DMS53 treated with DMSO at 0.1 percent for 48 hours (cell line): ENCODE results near the gene DIAPH1.
"Not testable (repeated sequence)": the region's sequence is repeated elsewhere in the genome, so short reads cannot be mapped to it uniquely, and the experiment has no call there.

Experiments used
- DNase-seq: peaks from one replicate; lab custom pipeline; 2025; ENCODE audit not compliant: unreplicated experiment; lab: John Stamatoyannopoulos, UW

Gene DIAPH1

GRCh38 chr5:141613344-141613743, 5.5 kb downstream of the DIAPH1 start:
- no peak for DNase-seq

GRCh38 chr5:141611289-141611688, 7.5 kb downstream of the DIAPH1 start:
- DNase-seq, result no peak

GRCh38 chr5:141609921-141610320, 8.9 kb downstream of the DIAPH1 start:
- not testable (repeated sequence) for DNase-seq

- DNase-seq, result no peak
Measured at GRCh38 chr5:141609044-141609443, 9.8 kb downstream of the DIAPH1 start.

GRCh38 chr5:141608557-141608956, 10.2 kb downstream of the DIAPH1 start:
- no peak for DNase-seq

- no peak for DNase-seq
Measured at GRCh38 chr5:141608046-141608445, 10.8 kb downstream of the DIAPH1 start.

- DNase-seq, result no peak
Measured at GRCh38 chr5:141605523-141606277, 13.1 kb downstream of the DIAPH1 start.

- no peak for DNase-seq
Measured at GRCh38 chr5:141603923-141604717, 14.7 kb downstream of the DIAPH1 start.

GRCh38 chr5:141602606-141603005, 16.2 kb downstream of the DIAPH1 start:
- no peak for DNase-seq

- DNase-seq, result no peak
Measured at GRCh38 chr5:141598391-141599345, 20.1 kb downstream of the DIAPH1 start.

GRCh38 chr5:141597814-141598213, 21.0 kb downstream of the DIAPH1 start:
- DNase-seq, result no peak

GRCh38 chr5:141597394-141597793, 21.4 kb downstream of the DIAPH1 start:
- peak; percentile 2 for DNase-seq

GRCh38 chr5:141596867-141597266, 21.9 kb downstream of the DIAPH1 start:
- DNase-seq, result no peak

GRCh38 chr5:141590127-141590526, 28.7 kb downstream of the DIAPH1 start:
- no peak for DNase-seq

GRCh38 chr5:141586246-141586645, 32.6 kb downstream of the DIAPH1 start:
- DNase-seq, result no peak

- DNase-seq, result no peak
Measured at GRCh38 chr5:141585594-141585993, 33.2 kb downstream of the DIAPH1 start.

- no peak for DNase-seq
Measured at GRCh38 chr5:141574122-141574510, 44.7 kb downstream of the DIAPH1 start.

- no peak for DNase-seq
Measured at GRCh38 chr5:141573489-141574121, 45.2 kb downstream of the DIAPH1 start.

GRCh38 chr5:141570655-141571054, 48.1 kb downstream of the DIAPH1 start:
- DNase-seq, result no peak

- peak; percentile 11 for DNase-seq
Measured at GRCh38 chr5:141567513-141568117, 51.2 kb downstream of the DIAPH1 start.
